Panc1 (cell line): ENCODE data around the gene MECR. TPM values are rescaled to one million over a fixed set of nuclear protein-coding genes. Genes with fewer than 3 reads are reported as not detected.

Experiments used
- ATAC-seq: fragments of 200-7000 bp; cut with Tn5 transposase; 2 replicates; pipeline ENCODE4 v1.9.1; 2020; ENCODE audit warnings: mild to moderate bottlenecking, moderate library complexity
- BruUV-seq: library from RNA; stranded (reverse); fragments of 400-500 nt; replicated peaks from 2 replicates; lab custom pipeline; 2021; lab: Mats Ljungman, UMichigan
- CTCF ChIA-PET: fragments of 300-600 bp; sonication (Branson Sonifier 250); formaldehyde crosslinking; loops from one replicate; lab custom pipeline; 2022; ENCODE audit warnings: antibody characterized with exemption; lab: Charles Lee
- POLR2A ChIA-PET: fragments of 300-600 bp; sonication (Branson Sonifier 250); formaldehyde crosslinking; loops from one replicate; lab custom pipeline; 2022; ENCODE audit warnings: antibody characterized with exemption; lab: Charles Lee
- DNase-seq: peaks from one replicate; pipeline ENCODE4 v3.0.0-alpha.2; 2010; ENCODE audit warnings: low read depth, low spot score
- H3K27ac ChIP-seq: 2 replicates; pipeline ENCODE4 v1.5.1; 2011; ENCODE audit warnings: mild to moderate bottlenecking, low read length, inconsistent platforms
- H3K27me3 ChIP-seq: fragments of 200-500 bp; sonication (Bioruptor generic); 2 replicates; pipeline ENCODE4 v1.6.0; 2014; ENCODE audit warnings: low read length, inconsistent platforms; ENCODE audit not compliant: control insufficient read depth, insufficient read depth
- H3K36me3 ChIP-seq: fragments of 200-500 bp; sonication (Bioruptor generic); 2 replicates; pipeline ENCODE4 v1.5.1; 2014; ENCODE audit warnings: inconsistent platforms, mild to moderate bottlenecking, low read length, moderate library complexity; ENCODE audit not compliant: control insufficient read depth, insufficient read depth
- H3K4me1 ChIP-seq: 2 replicates; pipeline ENCODE4 v1.5.1; 2011; ENCODE audit warnings: inconsistent platforms, mild to moderate bottlenecking, low read length, moderate library complexity; ENCODE audit not compliant: control insufficient read depth, insufficient read depth
- H3K4me3 ChIP-seq, 2 experiments: 2 replicates each; pipeline ENCODE4 v1.5.1; 2011 to 2012; ENCODE audit warnings: low read depth in 2 of 2, low read length in 2 of 2, mild to moderate bottlenecking in 2 of 2, inconsistent platforms in 1 of 2, moderate library complexity in 1 of 2
- H3K9me3 ChIP-seq: fragments of 200-500 bp; sonication (Bioruptor generic); 2 replicates; pipeline ENCODE4 v1.5.1; 2014; ENCODE audit warnings: low read depth, mild to moderate bottlenecking, inconsistent platforms, low read length, moderate library complexity; ENCODE audit not compliant: control insufficient read depth, insufficient read depth
- POLR2AphosphoS5 ChIP-seq: IDR thresholded peaks from 2 replicates; pipeline ENCODE4 v1.6.1; 2012; ENCODE audit warnings: mild to moderate bottlenecking, low read depth, low read length, moderate library complexity
- SIN3A ChIP-seq: IDR thresholded peaks from 2 replicates; pipeline ENCODE4 v1.6.1; 2012; ENCODE audit warnings: low read depth, mild to moderate bottlenecking, low read length, moderate library complexity, borderline replicate concordance; ENCODE audit not compliant: insufficient read depth
- TCF7L2 ChIP-seq: IDR thresholded peaks from 2 replicates; pipeline ENCODE4 v1.6.1; 2011; ENCODE audit warnings: mild to moderate bottlenecking, low read depth, low read length, inconsistent platforms
- in situ Hi-C: cut with HindIII; loops from 2 replicates; pipeline ENCODE4 v1.10.0; 2016; ENCODE audit warnings: low sequenced_read_pairs, low pct_unique_long_range_greater_than_20kb
- intact Hi-C: fragments of 100-400 bp; cut with micrococcal nuclease; formaldehyde crosslinking; loops from one replicate; pipeline ENCODE4 v1.10.0; 2022; ENCODE audit not compliant: unreplicated experiment
- total RNA-seq: library from RNA; stranded (reverse); gene quantifications from one replicate; pipeline ENCODE4 v1.2.1, GENCODE V29; 2021; ENCODE audit not compliant: unreplicated experiment
- TF ChIP-seq, protein P1 (sequence below): fragments of 450-650 bp; IDR thresholded peaks from 2 replicates; pipeline ENCODE4 v1.5.1; 2017; ENCODE audit warnings: mild to moderate bottlenecking
- TF ChIP-seq, protein P2 (sequence below), 2 experiments: IDR thresholded peaks; 2 replicates each; pipeline ENCODE4 v1.6.1; 2011 to 2012; ENCODE audit warnings: low read depth in 2 of 2, control low read depth in 1 of 2, low read length in 1 of 2, mild to moderate bottlenecking in 1 of 2, moderate library complexity in 1 of 2; ENCODE audit not compliant: insufficient read depth in 1 of 2

The MECR gene
- total RNA-seq, 1 experiment from 2014 or later: 25.7 TPM

DNA sequence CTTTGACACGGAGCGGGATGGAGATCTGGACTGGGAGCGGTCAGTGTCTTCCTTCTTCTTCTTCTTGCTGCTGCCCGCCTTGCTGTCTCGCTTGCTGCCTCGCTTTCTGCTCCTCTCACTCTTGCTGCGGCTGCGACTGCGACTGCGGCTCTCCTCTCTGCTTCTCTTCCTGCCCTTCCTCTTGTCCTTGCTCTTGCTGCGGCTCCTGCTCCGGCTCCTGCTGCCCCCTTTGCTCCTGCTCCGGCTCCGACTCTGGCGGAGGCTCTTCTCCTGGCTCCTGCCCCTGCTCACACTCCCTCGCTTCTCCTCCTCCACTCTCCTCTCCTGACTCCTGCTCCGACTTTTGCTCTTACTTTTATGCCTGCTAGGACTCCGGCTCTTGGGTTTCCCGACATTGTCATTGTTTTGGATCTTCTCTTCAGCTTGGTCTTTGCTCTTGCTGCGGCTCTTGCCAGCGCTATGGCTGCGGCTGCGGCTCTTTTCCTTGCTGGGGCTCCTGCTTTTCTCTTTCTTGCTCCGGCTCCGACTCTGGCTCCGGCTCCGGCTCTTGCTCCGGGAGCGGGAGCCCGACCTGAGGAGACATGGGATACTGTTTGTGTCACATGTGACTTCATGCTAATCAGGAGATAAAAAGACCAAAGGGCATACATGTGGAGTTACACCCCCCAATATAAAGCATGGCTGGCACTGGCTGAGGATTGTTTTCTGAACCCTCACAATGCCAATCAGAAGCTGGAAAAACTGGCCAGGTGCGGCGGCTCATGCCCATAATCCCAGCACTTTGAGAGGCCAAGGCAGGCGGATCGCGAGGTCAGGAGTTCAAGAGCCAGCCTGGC is 81.9 kb downstream of the MECR start:
- Histone ChIP-seq H3K4me3 (no peak overlapping the region), H3K4me1 (no peaks in the 10 kb centered on the region), H3K9me3 (no peaks in the 10 kb centered on the region), H3K36me3 (peaks cover 27% of the 10 kb centered on the region), H3K27ac (no peak overlapping the region), H3K27me3 (no peaks in the 10 kb centered on the region)
- TF ChIP-seq TCF7L2 (no peak), POLR2AphosphoS5 (no peak)
- DNase-seq: no peak
- in situ Hi-C loops (no loop called here), intact Hi-C loops (no loop called here)
- BruUV-seq: no TSS peak
- ChIA-PET CTCF (no interaction called here), POLR2A (no interaction called here)
- ATAC-seq: no peak

DNA sequence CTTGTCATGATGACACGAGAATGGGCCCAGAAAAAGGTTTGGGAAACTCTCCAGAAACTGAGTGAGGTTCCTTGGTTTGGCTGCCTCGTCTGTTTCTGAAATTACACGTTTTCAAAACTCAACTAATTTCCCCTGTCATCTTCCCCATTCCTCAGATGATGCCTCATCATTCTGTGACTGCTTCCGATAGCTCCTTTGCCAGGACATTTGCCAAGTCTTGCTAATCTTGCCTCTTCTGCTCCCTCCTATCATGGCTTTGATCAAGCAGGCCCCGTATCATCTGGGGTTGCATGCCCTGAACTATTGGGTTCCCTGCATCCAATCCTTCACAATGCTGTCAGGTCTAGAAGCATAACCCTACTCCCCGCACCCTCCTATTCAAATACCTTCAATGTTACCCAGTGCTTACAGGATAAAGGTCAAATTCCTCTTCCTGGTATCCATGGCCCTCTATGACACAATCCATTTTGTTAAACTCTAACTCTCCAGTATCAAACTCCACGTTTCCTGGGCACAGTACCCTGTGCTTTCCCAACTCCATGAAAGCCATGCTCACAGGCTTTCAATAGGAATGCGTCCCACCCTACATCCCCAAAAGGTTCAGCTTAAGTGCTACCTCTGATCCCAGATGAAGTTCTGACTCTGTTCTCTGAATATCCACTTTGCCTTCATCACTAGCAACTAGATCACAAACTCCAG is 84.8 kb downstream of the MECR start:
- BruUV-seq: no TSS peak
- no peak for TF ChIP-seq TCF7L2
- no peak; the same call in 1 of the 2 replicates for TF ChIP-seq POLR2AphosphoS5
- TF ChIP-seq, protein P1, sequence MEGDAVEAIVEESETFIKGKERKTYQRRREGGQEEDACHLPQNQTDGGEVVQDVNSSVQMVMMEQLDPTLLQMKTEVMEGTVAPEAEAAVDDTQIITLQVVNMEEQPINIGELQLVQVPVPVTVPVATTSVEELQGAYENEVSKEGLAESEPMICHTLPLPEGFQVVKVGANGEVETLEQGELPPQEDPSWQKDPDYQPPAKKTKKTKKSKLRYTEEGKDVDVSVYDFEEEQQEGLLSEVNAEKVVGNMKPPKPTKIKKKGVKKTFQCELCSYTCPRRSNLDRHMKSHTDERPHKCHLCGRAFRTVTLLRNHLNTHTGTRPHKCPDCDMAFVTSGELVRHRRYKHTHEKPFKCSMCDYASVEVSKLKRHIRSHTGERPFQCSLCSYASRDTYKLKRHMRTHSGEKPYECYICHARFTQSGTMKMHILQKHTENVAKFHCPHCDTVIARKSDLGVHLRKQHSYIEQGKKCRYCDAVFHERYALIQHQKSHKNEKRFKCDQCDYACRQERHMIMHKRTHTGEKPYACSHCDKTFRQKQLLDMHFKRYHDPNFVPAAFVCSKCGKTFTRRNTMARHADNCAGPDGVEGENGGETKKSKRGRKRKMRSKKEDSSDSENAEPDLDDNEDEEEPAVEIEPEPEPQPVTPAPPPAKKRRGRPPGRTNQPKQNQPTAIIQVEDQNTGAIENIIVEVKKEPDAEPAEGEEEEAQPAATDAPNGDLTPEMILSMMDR: no peak
- TF ChIP-seq, protein P2, sequence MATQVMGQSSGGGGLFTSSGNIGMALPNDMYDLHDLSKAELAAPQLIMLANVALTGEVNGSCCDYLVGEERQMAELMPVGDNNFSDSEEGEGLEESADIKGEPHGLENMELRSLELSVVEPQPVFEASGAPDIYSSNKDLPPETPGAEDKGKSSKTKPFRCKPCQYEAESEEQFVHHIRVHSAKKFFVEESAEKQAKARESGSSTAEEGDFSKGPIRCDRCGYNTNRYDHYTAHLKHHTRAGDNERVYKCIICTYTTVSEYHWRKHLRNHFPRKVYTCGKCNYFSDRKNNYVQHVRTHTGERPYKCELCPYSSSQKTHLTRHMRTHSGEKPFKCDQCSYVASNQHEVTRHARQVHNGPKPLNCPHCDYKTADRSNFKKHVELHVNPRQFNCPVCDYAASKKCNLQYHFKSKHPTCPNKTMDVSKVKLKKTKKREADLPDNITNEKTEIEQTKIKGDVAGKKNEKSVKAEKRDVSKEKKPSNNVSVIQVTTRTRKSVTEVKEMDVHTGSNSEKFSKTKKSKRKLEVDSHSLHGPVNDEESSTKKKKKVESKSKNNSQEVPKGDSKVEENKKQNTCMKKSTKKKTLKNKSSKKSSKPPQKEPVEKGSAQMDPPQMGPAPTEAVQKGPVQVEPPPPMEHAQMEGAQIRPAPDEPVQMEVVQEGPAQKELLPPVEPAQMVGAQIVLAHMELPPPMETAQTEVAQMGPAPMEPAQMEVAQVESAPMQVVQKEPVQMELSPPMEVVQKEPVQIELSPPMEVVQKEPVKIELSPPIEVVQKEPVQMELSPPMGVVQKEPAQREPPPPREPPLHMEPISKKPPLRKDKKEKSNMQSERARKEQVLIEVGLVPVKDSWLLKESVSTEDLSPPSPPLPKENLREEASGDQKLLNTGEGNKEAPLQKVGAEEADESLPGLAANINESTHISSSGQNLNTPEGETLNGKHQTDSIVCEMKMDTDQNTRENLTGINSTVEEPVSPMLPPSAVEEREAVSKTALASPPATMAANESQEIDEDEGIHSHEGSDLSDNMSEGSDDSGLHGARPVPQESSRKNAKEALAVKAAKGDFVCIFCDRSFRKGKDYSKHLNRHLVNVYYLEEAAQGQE (IDR thresholded peaks at IDR 0.05; ENCODE audit: insufficient read depth in 1 of 2, low read depth in 2 of 2, low read length in 1 of 2): no peak
- no peak for TF ChIP-seq SIN3A
- Histone ChIP-seq H3K27ac (no peak overlapping the region), H3K27me3 (no peaks in the 10 kb centered on the region), H3K4me3 (no peak overlapping the region), H3K36me3 (peaks cover 15% of the 10 kb centered on the region; the same call in 1 of the 2 replicates), H3K4me1 (no peaks in the 10 kb centered on the region), H3K9me3 (no peaks in the 10 kb centered on the region)
- ATAC-seq (no peak), DNase-seq (no peak)
- ChIA-PET POLR2A (no interaction called here), CTCF (no interaction called here)
- in situ Hi-C loops (no loop called here), intact Hi-C loops (no loop called here)
